Endothelial cell of umbilical vein (primary cell): Measurements from ENCODE around the gene MBTD1. TPM values are rescaled to one million over a fixed set of nuclear protein-coding genes. Genes with fewer than 3 reads are reported as not detected.

Source experiments
- BruUV-seq: library from RNA; stranded (reverse); fragments of 400-500 nt; replicated peaks from 2 replicates; lab custom pipeline; 2021; lab: Mats Ljungman, UMichigan
- CTCF ChIA-PET: fragments of 300-600, 350-600 bp; sonication (Branson Sonifier 250); formaldehyde crosslinking; loops from one replicate; lab custom pipeline; 2021; ENCODE audit warnings: antibody characterized with exemption, inconsistent platforms; lab: Charles Lee
- POLR2A ChIA-PET: fragments of 300-600, 350-600 bp; sonication (Branson Sonifier 250); formaldehyde crosslinking; loops from one replicate; lab custom pipeline; 2021; ENCODE audit warnings: antibody characterized with exemption, inconsistent platforms; lab: Charles Lee
- DNase-seq: peaks from one replicate; pipeline ENCODE4 v3.0.0-alpha.2; 2011; ENCODE audit warnings: low read depth, low spot score
- FAIRE-seq: peaks from 2 replicates; lab custom pipeline; 2011; peaks lifted over from hg19 to GRCh38; lab: Jason Lieb, UNC
- H2AFZ ChIP-seq: 2 replicates; pipeline ENCODE4 v1.6.0; 2012; ENCODE audit warnings: low read depth, low read length, control low read depth, inconsistent platforms
- H3K27ac ChIP-seq: 2 replicates; pipeline ENCODE4 v1.5.1; 2011; ENCODE audit warnings: low read depth, mild to moderate bottlenecking, control low read depth, low read length, moderate library complexity; ENCODE audit not compliant: insufficient read depth
- H3K27me3 ChIP-seq, 2 experiments: 2 replicates each; pipeline versions ENCODE4 v1.6.0 to v1.6.1; 2011; ENCODE audit warnings: low read length in 2 of 2, mixed read lengths in 1 of 2; ENCODE audit not compliant: control insufficient read depth in 2 of 2, insufficient read depth in 2 of 2
- H3K36me3 ChIP-seq, 2 experiments: 2 replicates in 1 of 2; 3 replicates in 1 of 2; pipeline ENCODE4 v1.5.1; 2011; ENCODE audit warnings: low read length in 2 of 2, mild to moderate bottlenecking in 1 of 2, moderate library complexity in 1 of 2; ENCODE audit not compliant: control insufficient read depth in 2 of 2, insufficient read depth in 2 of 2; ENCODE audit errors: extremely low read depth in 1 of 2
- H3K4me1 ChIP-seq: 3 replicates; pipeline ENCODE4 v1.5.1; 2011; ENCODE audit warnings: mild to moderate bottlenecking, low read length; ENCODE audit not compliant: control insufficient read depth, insufficient read depth; ENCODE audit errors: extremely low read depth
- H3K4me2 ChIP-seq: 2 replicates; pipeline ENCODE4 v1.6.1; 2011; ENCODE audit warnings: low read length, control low read depth, mixed read lengths; ENCODE audit not compliant: insufficient read depth
- H3K4me3 ChIP-seq, 3 experiments: fragments of 200-600 bp in 1 of 3; sonication (generic), shearing (Covaris generic) in 1 of 3; replicated peaks in 1 of 3; 2 replicates each; pipeline ENCODE4 v1.5.1; 2011 to 2016; ENCODE audit warnings: control low read depth in 3 of 3, low read length in 3 of 3, mild to moderate bottlenecking in 2 of 3, inconsistent platforms in 1 of 3, low read depth in 1 of 3, moderate library complexity in 1 of 3; ENCODE audit not compliant: insufficient read depth in 1 of 3
- H3K79me2 ChIP-seq: 2 replicates; pipeline ENCODE4 v1.6.0; 2012; ENCODE audit warnings: low read length, inconsistent platforms; ENCODE audit not compliant: control insufficient read depth, insufficient read depth
- H3K9ac ChIP-seq: replicated peaks from 2 replicates; pipeline ENCODE3; 2011; ENCODE audit warnings: low read length, control low read depth; ENCODE audit not compliant: insufficient read depth; ENCODE audit errors: extremely low read depth
- H3K9me1 ChIP-seq: replicated peaks from 3 replicates; pipeline ENCODE4 v1.6.0; 2011; ENCODE audit warnings: mild to moderate bottlenecking, low read length; ENCODE audit not compliant: control insufficient read depth, insufficient read depth; ENCODE audit errors: extremely low read depth
- H3K9me3 ChIP-seq: replicated peaks from 2 replicates; pipeline ENCODE4 v1.5.1; 2012; ENCODE audit warnings: low read length, inconsistent platforms; ENCODE audit not compliant: control insufficient read depth, insufficient read depth
- H4K20me1 ChIP-seq: replicated peaks from 2 replicates; pipeline ENCODE3; 2011; ENCODE audit warnings: mild to moderate bottlenecking, low read length; ENCODE audit not compliant: control insufficient read depth, insufficient read depth; ENCODE audit errors: extremely low read depth
- CTCF ChIP-seq, 2 donors: IDR thresholded peaks; 1 replicate in 1 of 2; 2 replicates in 1 of 2; pipeline ENCODE4 v1.5.1; 2011; ENCODE audit warnings: low read length in 2 of 2, mild to moderate bottlenecking in 2 of 2, moderate library complexity in 2 of 2, control low read depth in 1 of 2, inconsistent platforms in 1 of 2, low read depth in 1 of 2; ENCODE audit not compliant: insufficient read depth in 1 of 2; ENCODE audit errors: extremely low read depth in 1 of 2
- POLR2AphosphoS5 ChIP-seq: IDR thresholded peaks from 2 replicates; pipeline ENCODE4 v1.6.1; 2012; ENCODE audit warnings: low read depth, mild to moderate bottlenecking, control low read depth, low read length, moderate library complexity; ENCODE audit not compliant: insufficient read depth
- dilution Hi-C: fragments of 300-500 bp; cut with MboI; formaldehyde crosslinking; loops from one replicate; pipeline ENCODE4 v1.15.0; 2019; ENCODE audit warnings: low sequenced_read_pairs; ENCODE audit not compliant: extremely low pct_ligation_motif_present
- intact Hi-C: fragments of 100-400 bp; cut with micrococcal nuclease; formaldehyde crosslinking; loops from one replicate; pipeline ENCODE4 v1.10.0; 2022
- polyA plus RNA-seq, 4 experiments: library from polyadenylated mRNA; depleted of rRNA in 3 of 4; stranded (reverse) in 3 of 4; unstranded in 1 of 4; fragments of >200 nt; gene quantifications; 2 replicates each; pipeline versions ENCODE4 v1.2.1 to v1.2.3, GENCODE V29; 2011 to 2012; ENCODE audit warnings: missing spikeins in 1 of 4
- total RNA-seq: library from RNA; stranded (reverse); gene quantifications from 2 replicates; pipeline ENCODE4 v1.2.3, GENCODE V29; 2021

MBTD1 gene
- total and polyA plus RNA-seq, 2 donors (not counting 3 experiments of a cell fraction or from before 2014, with no cell fraction given), result 4.8 to 14.0 TPM

- BruUV-seq, result TSS peak; percentile 62
- DNase-seq, result no peak
- no peaks in the 10 kb centered on the region for H4K20me1 ChIP-seq
- FAIRE-seq, result no peak
- H3K9me1 ChIP-seq, result no peaks in the 10 kb centered on the region
- no peaks in the 10 kb centered on the region for H3K27me3 ChIP-seq
- H2AFZ ChIP-seq, result peak overlapping the region; percentile 96
- peaks cover 13 to 17% of the 10 kb centered on the region in 2 experiments for H3K36me3 ChIP-seq
- intact Hi-C loops, result loop anchor here (1.0 kb wide), 2 partner anchors 12 to 95 kb away; partner anchors contain the start of genes MBTD1, NME1 and UTP18
- peak overlapping the region; percentile 77 for H3K4me2 ChIP-seq
- dilution Hi-C loops, result no loop called here
- H3K9ac ChIP-seq, result peak overlapping the region; percentile 84
- peak overlapping the region; percentile 67 for H3K27ac ChIP-seq
- H3K9me3 ChIP-seq, result no peaks in the 10 kb centered on the region
- H3K4me1 ChIP-seq, result peaks cover 16% of the 10 kb centered on the region
- peak overlapping the region; percentile 35 to 59 (median 45) for H3K4me3 ChIP-seq
- peaks cover 24% of the 10 kb centered on the region for H3K79me2 ChIP-seq
- POLR2A ChIA-PET, result interaction anchor here (0.6 to 1.0 kb wide), 2 partner anchors 45 to 299 kb away, joined by 3 read pairs; partner anchors contain the start of genes SPAG9 and TOB1
- CTCF ChIA-PET, result interaction anchor here (0.6 to 2.1 kb wide), 10 partner anchors 10 to 409 kb away, joined by 3 to 8 read pairs (median 5); partner anchors contain the start of genes NME1, SPAG9 and UTP18
- TF ChIP-seq POLR2AphosphoS5 (peak; percentile 74), CTCF (IDR thresholded peaks at IDR 0.05; ENCODE audit: extremely low read depth in 1 of 2, insufficient read depth in 1 of 2, low read depth in 1 of 2, low read length in 2 of 2) (no peak)
Observed at GRCh38 chr17:51165680-51166197, 94.1 kb downstream of the MBTD1 start.
